NCI-H2029 treated with DMSO at 0.1 percent for 48 hours (cell line): ENCODE data around the gene SLC25A22.

Source experiments
- DNase-seq: peaks from one replicate; lab custom pipeline; 2025; lab: John Stamatoyannopoulos, UW

Gene SLC25A22

GRCh38 chr11:833849-834311, 35.8 kb upstream of the SLC25A22 start:
- DNase-seq: no peak

- no peak for DNase-seq
These were observed 35.2 kb upstream of the SLC25A22 start for GRCh38 chr11:833114-833791.

GRCh38 chr11:832529-833113, 34.5 kb upstream of the SLC25A22 start, which contains the start of gene CD151:
TSS of gene CD151 (plus strand) at chr11:832952. CDS start at chr11:836070, 3,118 bp downstream.
- DNase-seq: no peak

GRCh38 chr11:831961-832528, 34.0 kb upstream of the SLC25A22 start:
- DNase-seq: no peak

GRCh38 chr11:831118-831864, 33.2 kb upstream of the SLC25A22 start:
- DNase-seq: no peak

GRCh38 chr11:830295-831117, 32.4 kb upstream of the SLC25A22 start:
- DNase-seq: peak; percentile 43

GRCh38 chr11:829847-830294, 31.8 kb upstream of the SLC25A22 start:
- DNase-seq: no peak

- no peak for DNase-seq
These were observed 31.2 kb upstream of the SLC25A22 start for GRCh38 chr11:829176-829846.

- no peak for DNase-seq
These were observed 30.6 kb upstream of the SLC25A22 start for GRCh38 chr11:828506-829175.

GRCh38 chr11:827897-828192, 29.8 kb upstream of the SLC25A22 start, which contains the start of gene CRACR2B:
TSS of gene CRACR2B (plus strand) at chr11:827919. CDS start at chr11:828608, 689 bp downstream.
- no peak for DNase-seq

- DNase-seq: no peak
These were observed 29.2 kb upstream of the SLC25A22 start for GRCh38 chr11:827146-827896.

GRCh38 chr11:826836-827145, 28.7 kb upstream of the SLC25A22 start:
- no peak for DNase-seq

- no peak for DNase-seq
These were observed 28.1 kb upstream of the SLC25A22 start for GRCh38 chr11:826227-826621.

- no peak for DNase-seq
These were observed 27.5 kb upstream of the SLC25A22 start for GRCh38 chr11:825366-826226.

- DNase-seq: no peak
These were observed 26.9 kb upstream of the SLC25A22 start for GRCh38 chr11:824942-825341.

- DNase-seq: peak; percentile 66
These were observed 26.3 kb upstream of the SLC25A22 start for GRCh38 chr11:824292-824880.

GRCh38 chr11:823441-824291, 25.6 kb upstream of the SLC25A22 start:
- DNase-seq: no peak
